ENCODE measurements around the gene EFHC2.
"Not testable (repeated sequence)": the region's sequence is repeated elsewhere in the genome, so short reads cannot be mapped to it uniquely, and the experiment has no call there.

Gene EFHC2

GRCh38 chrX:44264936-44265335 lies 78.5 kb downstream of the EFHC2 start:
- no peaks in the 10 kb centered on the region for H3K36me3 Mint-ChIP-seq (ENCODE audit: low read depth)
- no peak for DNase-seq
- no peaks in the 10 kb centered on the region for H3K27me3 Mint-ChIP-seq
- H3K27ac Mint-ChIP-seq = no peak overlapping the region
- H3K4me3 Mint-ChIP-seq = no peak overlapping the region
- no peaks in the 10 kb centered on the region for H3K9me3 Mint-ChIP-seq
- H3K4me1 Mint-ChIP-seq (ENCODE audit: low read depth) = peaks cover 39% of the 10 kb centered on the region

DNA sequence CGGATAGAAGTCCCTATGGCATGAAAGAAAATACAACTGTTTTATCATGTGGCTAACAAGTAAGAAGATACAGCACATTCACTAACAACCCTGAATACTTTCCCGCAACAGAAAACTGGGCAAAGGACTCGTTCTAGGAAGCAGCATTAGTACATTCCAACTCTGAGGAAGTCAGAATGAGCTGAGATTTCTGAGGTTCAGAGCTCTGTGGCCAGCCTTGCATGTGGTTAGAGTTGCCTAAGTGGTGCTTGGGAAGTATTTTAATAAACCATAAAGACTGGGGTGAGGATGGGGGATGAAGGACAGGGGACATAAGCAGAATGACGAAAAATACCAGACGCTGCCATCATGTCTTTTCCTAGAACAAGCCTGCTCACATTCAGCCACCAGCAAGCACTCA lies 82.2 kb downstream of the EFHC2 start:
- H3K4me1 Mint-ChIP-seq (ENCODE audit: low read depth) = peaks cover 42% of the 10 kb centered on the region
- no peak for DNase-seq
- no peak overlapping the region for H3K4me3 Mint-ChIP-seq
- H3K27me3 Mint-ChIP-seq = no peaks in the 10 kb centered on the region
- H3K27ac Mint-ChIP-seq = no peak overlapping the region
- H3K36me3 Mint-ChIP-seq (ENCODE audit: low read depth) = peaks cover 4% of the 10 kb centered on the region
- no peaks in the 10 kb centered on the region for H3K9me3 Mint-ChIP-seq

GRCh38 chrX:44260609-44261008 lies 82.9 kb downstream of the EFHC2 start:
- peaks cover 8% of the 10 kb centered on the region for H3K36me3 Mint-ChIP-seq (ENCODE audit: low read depth)
- peaks cover 42% of the 10 kb centered on the region for H3K4me1 Mint-ChIP-seq (ENCODE audit: low read depth)
- no peak overlapping the region for H3K4me3 Mint-ChIP-seq
- H3K27ac Mint-ChIP-seq = no peak overlapping the region
- H3K9me3 Mint-ChIP-seq = peaks cover 4% of the 10 kb centered on the region
- DNase-seq = no peak
- H3K27me3 Mint-ChIP-seq = no peaks in the 10 kb centered on the region

DNA sequence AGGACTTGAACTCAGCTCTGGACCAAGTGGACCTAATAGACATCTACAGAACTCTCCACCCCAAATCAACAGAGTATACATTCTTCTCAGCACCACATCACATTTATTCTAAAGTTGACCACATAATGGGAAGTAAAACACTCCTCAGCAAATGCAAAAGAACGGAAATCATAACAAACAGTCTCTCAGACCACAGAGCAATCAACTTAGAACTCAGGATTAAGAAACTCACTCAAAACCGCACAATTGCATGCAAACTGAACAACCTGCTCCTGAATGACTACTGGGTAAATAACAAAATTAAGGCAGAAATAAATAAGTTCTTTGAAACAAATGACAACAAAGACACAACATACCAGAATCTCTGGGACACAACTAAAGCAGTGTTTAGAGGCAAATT lies 87.7 kb downstream of the EFHC2 start:
- H3K4me1 Mint-ChIP-seq (ENCODE audit: low read depth) = peaks cover 49% of the 10 kb centered on the region
- H3K36me3 Mint-ChIP-seq (ENCODE audit: low read depth) = peaks cover 13% of the 10 kb centered on the region
- H3K27me3 Mint-ChIP-seq, DNase-seq, H3K27ac Mint-ChIP-seq, H3K4me3 Mint-ChIP-seq: not testable (repeated sequence)
- peaks cover 12% of the 10 kb centered on the region for H3K9me3 Mint-ChIP-seq

- peaks cover 13% of the 10 kb centered on the region for H3K36me3 Mint-ChIP-seq (ENCODE audit: low read depth)
- peaks cover 40% of the 10 kb centered on the region for H3K4me1 Mint-ChIP-seq (ENCODE audit: low read depth)
- H3K4me3 Mint-ChIP-seq = peak overlapping the region; percentile 59
- peaks cover 12% of the 10 kb centered on the region for H3K9me3 Mint-ChIP-seq
- H3K27me3 Mint-ChIP-seq = peaks cover 4% of the 10 kb centered on the region
- no peak for DNase-seq
- H3K27ac Mint-ChIP-seq = peak overlapping the region; percentile 72
Measured at GRCh38 chrX:44253575-44253942, 89.9 kb downstream of the EFHC2 start.

- Mint-ChIP-seq H3K4me3 (peak overlapping the region; percentile 59), H3K4me1 (ENCODE audit: low read depth) (peaks cover 40% of the 10 kb centered on the region), H3K9me3 (peaks cover 12% of the 10 kb centered on the region), H3K27ac (peak overlapping the region; percentile 72), H3K36me3 (ENCODE audit: low read depth) (peaks cover 13% of the 10 kb centered on the region)
- DNase-seq = peak; percentile 63
- not testable (repeated sequence) for H3K27me3 Mint-ChIP-seq
Measured at GRCh38 chrX:44252688-44253574, 90.5 kb downstream of the EFHC2 start.

DNA sequence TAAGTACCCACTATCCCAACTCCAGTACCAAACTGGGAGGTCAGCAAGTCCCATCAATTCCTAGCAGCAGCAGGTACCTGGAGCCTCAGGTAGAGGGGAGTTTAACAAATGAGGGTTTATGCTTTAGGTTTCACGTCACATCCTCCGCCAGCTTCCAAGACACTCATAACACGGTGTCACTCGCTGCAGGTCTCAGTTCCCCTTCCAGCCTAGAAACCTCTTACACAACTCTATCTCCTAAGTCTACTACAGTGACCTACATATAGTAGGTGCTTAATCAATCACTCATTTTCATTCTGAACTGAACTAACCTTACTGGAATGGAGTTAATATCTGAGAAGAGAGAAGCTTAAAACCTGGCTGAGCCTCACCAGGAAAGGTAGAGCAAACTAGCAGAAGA lies 96.0 kb downstream of the EFHC2 start:
- H3K27ac Mint-ChIP-seq = no peak overlapping the region
- DNase-seq = no peak
- peaks cover 30% of the 10 kb centered on the region for H3K4me1 Mint-ChIP-seq (ENCODE audit: low read depth)
- H3K4me3 Mint-ChIP-seq = no peak overlapping the region
- peaks cover 7% of the 10 kb centered on the region for H3K27me3 Mint-ChIP-seq
- H3K9me3 Mint-ChIP-seq = no peaks in the 10 kb centered on the region
- no peaks in the 10 kb centered on the region for H3K36me3 Mint-ChIP-seq (ENCODE audit: low read depth)

- DNase-seq = no peak
- H3K9me3 Mint-ChIP-seq = no peaks in the 10 kb centered on the region
- H3K4me1 Mint-ChIP-seq (ENCODE audit: low read depth) = peaks cover 25% of the 10 kb centered on the region
- peaks cover 10% of the 10 kb centered on the region for H3K27me3 Mint-ChIP-seq
- H3K36me3 Mint-ChIP-seq (ENCODE audit: low read depth) = no peaks in the 10 kb centered on the region
- H3K27ac Mint-ChIP-seq = no peak overlapping the region
- H3K4me3 Mint-ChIP-seq = no peak overlapping the region
Measured at GRCh38 chrX:44246826-44247225, 96.6 kb downstream of the EFHC2 start.

DNA sequence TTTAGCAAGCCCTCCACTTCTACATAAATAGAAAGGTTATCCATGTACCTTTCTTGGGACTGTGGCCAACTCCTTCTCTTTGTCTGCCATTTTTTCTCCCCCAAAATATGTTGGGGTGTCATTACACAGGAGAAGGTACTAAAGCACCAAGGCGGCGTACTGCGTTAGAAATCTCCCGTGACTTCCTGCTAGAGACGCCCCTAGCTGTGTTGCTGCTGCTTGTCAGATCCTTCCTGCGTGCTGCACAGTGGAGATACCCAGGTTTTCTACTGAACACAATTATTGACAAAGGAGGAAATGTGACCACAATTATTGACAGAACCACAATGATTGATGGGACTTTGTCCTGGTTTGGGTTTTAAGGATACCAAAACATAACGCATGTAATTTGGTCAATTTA lies 97.7 kb downstream of the EFHC2 start:
- H3K4me3 Mint-ChIP-seq = no peak overlapping the region

GRCh38 chrX:44244008-44244407 lies 99.5 kb downstream of the EFHC2 start:
- H3K27ac Mint-ChIP-seq = no peak overlapping the region
- no peaks in the 10 kb centered on the region for H3K9me3 Mint-ChIP-seq
- DNase-seq = no peak
- peaks cover 24% of the 10 kb centered on the region for H3K4me1 Mint-ChIP-seq (ENCODE audit: low read depth)
- H3K36me3 Mint-ChIP-seq (ENCODE audit: low read depth) = no peaks in the 10 kb centered on the region
- no peak overlapping the region for H3K4me3 Mint-ChIP-seq
- peaks cover 12% of the 10 kb centered on the region for H3K27me3 Mint-ChIP-seq

More for the DNA sequence above, 97.7 kb downstream of the EFHC2 start:
- DNase-seq = no peak
- Mint-ChIP-seq H3K4me1 (ENCODE audit: low read depth) (peaks cover 25% of the 10 kb centered on the region), H3K27ac (peak overlapping the region; percentile 28), H3K9me3 (no peaks in the 10 kb centered on the region), H3K27me3 (peaks cover 16% of the 10 kb centered on the region), H3K36me3 (ENCODE audit: low read depth) (no peaks in the 10 kb centered on the region)

GRCh38 chrX:44241546-44241945 lies 101.9 kb downstream of the EFHC2 start:
- Mint-ChIP-seq H3K4me1 (ENCODE audit: low read depth) (peaks cover 22% of the 10 kb centered on the region), H3K27ac (no peak overlapping the region), H3K36me3 (ENCODE audit: low read depth) (no peaks in the 10 kb centered on the region), H3K4me3 (no peak overlapping the region), H3K27me3 (peaks cover 27% of the 10 kb centered on the region), H3K9me3 (no peaks in the 10 kb centered on the region)
- no peak for DNase-seq

- Mint-ChIP-seq H3K4me1 (ENCODE audit: low read depth) (peaks cover 12% of the 10 kb centered on the region), H3K9me3 (no peaks in the 10 kb centered on the region), H3K27ac (no peak overlapping the region), H3K36me3 (ENCODE audit: low read depth) (no peaks in the 10 kb centered on the region), H3K27me3 (peaks cover 27% of the 10 kb centered on the region), H3K4me3 (no peak overlapping the region)
- DNase-seq = no peak
Measured at GRCh38 chrX:44240036-44240435, 103.4 kb downstream of the EFHC2 start.

DNA sequence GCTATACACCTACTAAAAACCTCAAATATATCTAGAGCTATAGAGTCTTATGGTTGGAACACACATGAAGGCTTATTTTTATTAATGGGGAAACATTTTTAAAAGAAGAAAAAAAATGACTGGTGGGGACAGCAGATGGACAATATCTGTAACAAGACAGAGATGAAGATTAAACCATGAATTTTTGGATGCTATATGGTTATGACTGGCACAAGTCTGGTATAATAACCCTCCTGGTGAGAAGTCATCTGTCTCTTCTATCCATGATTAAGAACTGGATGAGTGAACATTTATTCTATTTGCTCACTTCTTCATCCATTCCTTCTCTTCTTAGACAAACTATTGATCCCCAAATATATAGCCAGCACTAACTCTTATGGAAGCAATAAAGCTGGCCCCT lies 104.4 kb downstream of the EFHC2 start:
- peaks cover 8% of the 10 kb centered on the region for H3K4me1 Mint-ChIP-seq (ENCODE audit: low read depth)
- peaks cover 27% of the 10 kb centered on the region for H3K27me3 Mint-ChIP-seq
- DNase-seq = no peak
- H3K36me3 Mint-ChIP-seq (ENCODE audit: low read depth) = no peaks in the 10 kb centered on the region
- H3K9me3 Mint-ChIP-seq = no peaks in the 10 kb centered on the region
- no peak overlapping the region for H3K4me3 Mint-ChIP-seq
- no peak overlapping the region for H3K27ac Mint-ChIP-seq

DNA sequence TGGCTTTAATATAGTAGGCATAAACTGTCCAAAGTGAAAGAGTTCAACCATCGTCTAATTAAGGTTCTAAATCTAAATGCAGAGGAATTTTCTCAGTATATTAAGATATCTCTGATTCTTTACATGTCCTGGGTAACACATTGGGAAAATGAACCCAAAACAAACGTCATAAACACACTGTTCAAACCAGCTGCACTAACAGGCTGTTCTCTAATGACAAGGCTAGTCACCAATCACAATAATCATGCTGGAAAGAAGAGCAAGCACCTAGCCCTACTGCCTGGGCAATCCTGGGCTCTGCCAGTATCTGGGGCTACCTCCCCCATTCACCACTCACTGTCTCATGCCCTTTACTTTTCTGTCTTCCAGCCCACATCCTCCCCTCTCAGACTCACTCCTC lies 107.9 kb downstream of the EFHC2 start:
- H3K27me3 Mint-ChIP-seq = peaks cover 18% of the 10 kb centered on the region
- peaks cover 4% of the 10 kb centered on the region for H3K4me1 Mint-ChIP-seq (ENCODE audit: low read depth)
- no peak overlapping the region for H3K27ac Mint-ChIP-seq
- DNase-seq = no peak
- H3K4me3 Mint-ChIP-seq = no peak overlapping the region
- H3K9me3 Mint-ChIP-seq = no peaks in the 10 kb centered on the region
- no peaks in the 10 kb centered on the region for H3K36me3 Mint-ChIP-seq (ENCODE audit: low read depth)

GRCh38 chrX:44234541-44234940 lies 108.9 kb downstream of the EFHC2 start:
- DNase-seq = no peak
- Mint-ChIP-seq H3K27me3 (peaks cover 18% of the 10 kb centered on the region), H3K4me1 (ENCODE audit: low read depth) (peaks cover 4% of the 10 kb centered on the region), H3K27ac (no peak overlapping the region), H3K4me3 (no peak overlapping the region), H3K9me3 (no peaks in the 10 kb centered on the region), H3K36me3 (ENCODE audit: low read depth) (no peaks in the 10 kb centered on the region)
